ENCODE results near the gene STPG2.

The STPG2 gene

DNA sequence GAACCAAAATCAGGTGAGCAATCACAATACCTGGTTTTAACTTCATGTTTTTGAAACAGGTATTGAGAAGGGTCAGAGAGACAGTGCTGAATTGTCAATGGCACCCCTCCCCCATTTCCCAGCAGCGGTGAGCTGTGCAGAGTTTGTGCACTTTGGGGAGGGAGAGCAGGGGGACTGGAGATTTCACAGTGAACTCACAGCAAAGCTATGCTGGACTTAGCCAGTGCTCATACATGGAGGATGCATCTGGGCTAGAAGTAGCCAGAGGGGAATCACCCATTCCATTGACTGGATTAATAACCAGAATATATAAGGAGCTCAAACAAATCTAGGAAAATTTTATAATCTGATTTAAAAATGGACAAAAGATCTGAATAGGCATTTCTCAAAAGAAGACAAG lies 612.6 kb downstream of the STPG2 start:
- Histone ChIP-seq H3K4me3 (replicated peaks; ENCODE audit: low read depth, low read length) (no peak overlapping the region), H3K36me3 (ENCODE audit: control insufficient read depth, insufficient read depth, low read length) (no peaks in the 10 kb centered on the region), H3K27me3 (replicated peaks; ENCODE audit: control insufficient read depth, insufficient read depth, low read length) (no peaks in the 10 kb centered on the region)
- no peak for DNase-seq (ENCODE audit: extremely low read depth, insufficient read length)
- no peak for TF ChIP-seq CTCF (IDR thresholded peaks at IDR 0.05; ENCODE audit: insufficient read depth, low read length, poor library complexity, severe bottlenecking)

- H3K27me3 ChIP-seq (replicated peaks; ENCODE audit: control insufficient read depth, insufficient read depth, low read length): no peaks in the 10 kb centered on the region
- H3K4me3 ChIP-seq (replicated peaks; ENCODE audit: low read depth, low read length): no peak overlapping the region
- no peak for DNase-seq (ENCODE audit: extremely low read depth, insufficient read length)
- no peak for TF ChIP-seq CTCF (IDR thresholded peaks at IDR 0.05; ENCODE audit: insufficient read depth, low read length, poor library complexity, severe bottlenecking)
- no peaks in the 10 kb centered on the region for H3K36me3 ChIP-seq (ENCODE audit: control insufficient read depth, insufficient read depth, low read length)
These were observed 618.0 kb downstream of the STPG2 start for GRCh38 chr4:97525236-97525635.

GRCh38 chr4:97517939-97518338 lies 625.3 kb downstream of the STPG2 start:
- Histone ChIP-seq H3K27me3 (replicated peaks; ENCODE audit: control insufficient read depth, insufficient read depth, low read length) (no peaks in the 10 kb centered on the region), H3K4me3 (replicated peaks; ENCODE audit: low read depth, low read length) (no peak overlapping the region), H3K36me3 (ENCODE audit: control insufficient read depth, insufficient read depth, low read length) (no peaks in the 10 kb centered on the region)
- DNase-seq (ENCODE audit: extremely low read depth, insufficient read length): no peak
- no peak for TF ChIP-seq CTCF (IDR thresholded peaks at IDR 0.05; ENCODE audit: insufficient read depth, low read length, poor library complexity, severe bottlenecking)

DNA sequence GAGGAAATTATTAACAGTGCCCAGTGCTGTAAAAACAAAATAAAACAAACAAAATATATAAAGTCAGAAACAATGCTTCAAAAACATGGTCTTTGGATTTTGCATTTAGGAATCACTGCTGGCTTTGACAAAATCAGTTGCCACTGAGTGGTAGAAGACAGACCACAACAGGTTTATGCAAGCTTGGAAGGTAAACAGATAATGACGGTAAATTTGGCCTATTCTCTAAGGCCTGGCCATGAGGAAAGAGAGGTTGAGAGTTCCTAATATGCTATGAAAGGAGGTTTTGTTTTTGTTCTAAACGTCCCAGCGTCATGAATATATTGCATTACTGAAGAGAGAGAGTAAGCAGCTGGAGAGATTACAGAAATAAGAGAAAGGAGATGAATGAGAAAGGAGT lies 629.4 kb downstream of the STPG2 start:
- H3K27me3 ChIP-seq (replicated peaks; ENCODE audit: control insufficient read depth, insufficient read depth, low read length): no peaks in the 10 kb centered on the region

More for the DNA sequence above, 629.4 kb downstream of the STPG2 start:
- Histone ChIP-seq H3K36me3 (ENCODE audit: control insufficient read depth, insufficient read depth, low read length) (no peaks in the 10 kb centered on the region), H3K4me3 (replicated peaks; ENCODE audit: low read depth, low read length) (no peak overlapping the region)
- no peak for DNase-seq (ENCODE audit: extremely low read depth, insufficient read length)
- TF ChIP-seq CTCF (IDR thresholded peaks at IDR 0.05; ENCODE audit: insufficient read depth, low read length, poor library complexity, severe bottlenecking): no peak

Measured in GM06990 (cell line).